Activated CD4-positive, CD25-positive, alpha-beta regulatory T cell treated with anti-CD3 and anti-CD28 coated beads, Interleukin-2, amount 50 U/mL, for 24 hours (primary cell): ENCODE data around the gene RNF115.
A peak's percentile ranks its signal among the peaks of the same experiment; 100 is the strongest.
"Not testable (repeated sequence)": the region's sequence is repeated elsewhere in the genome, so short reads cannot be mapped to it uniquely, and the experiment has no call there.

ENCODE experiments used
- ATAC-seq, 2 donors: fragments of 150-1000 bp; cut with Tn5 transposase; one replicate each; pipeline ENCODE4 v1.10.0; 2021; ENCODE audit warnings: mild to moderate bottlenecking in 1 of 2, moderate library complexity in 1 of 2

Gene RNF115

GRCh38 chr1:145823565-145824498, at the start of gene RNF115, which contains the start of gene POLR3C:
Gene RNF115 (minus strand): TSS chr1:145824095. CDS start chr1:145823873, 222 bp downstream.
Gene POLR3C (plus strand): TSS chr1:145824200. CDS start chr1:145825777, 1,577 bp downstream.
- ATAC-seq: peak; percentile 70 to 71

- ATAC-seq: peak; percentile 60 to 73
Measured at GRCh38 chr1:145871994-145872924, 48.4 kb upstream of the RNF115 start.

- ATAC-seq: no peak
Measured at GRCh38 chr1:145868232-145868631, 44.3 kb upstream of the RNF115 start.

- ATAC-seq: no peak
Measured at GRCh38 chr1:145863282-145864018, 39.6 kb upstream of the RNF115 start.

GRCh38 chr1:145859491-145860023, 35.7 kb upstream of the RNF115 start:
- ATAC-seq: peak; percentile 72 to 74

- peak; percentile 92 to 95 for ATAC-seq
Measured at GRCh38 chr1:145858901-145859490, 35.1 kb upstream of the RNF115 start, which contains the start of gene PIAS3. Gene PIAS3 (minus strand): TSS chr1:145859081. CDS start chr1:145858990, 91 bp downstream.

GRCh38 chr1:145858238-145858900, 34.5 kb upstream of the RNF115 start:
- peak; percentile 41 to 44 for ATAC-seq

- no peak for ATAC-seq
Measured at GRCh38 chr1:145857170-145857569, 33.3 kb upstream of the RNF115 start.

- no peak for ATAC-seq
Measured at GRCh38 chr1:145855426-145855948, 31.6 kb upstream of the RNF115 start.

- ATAC-seq: no peak
Measured at GRCh38 chr1:145849356-145850160, 25.7 kb upstream of the RNF115 start.

- no peak for ATAC-seq
Measured at GRCh38 chr1:145847827-145848226, 23.9 kb upstream of the RNF115 start.

- ATAC-seq: peak; percentile 27 to 36
Measured at GRCh38 chr1:145846201-145846612, 22.3 kb upstream of the RNF115 start.

GRCh38 chr1:145845514-145846161, 21.7 kb upstream of the RNF115 start, which contains the start of gene NUDT17:
Gene NUDT17 (plus strand): TSS chr1:145845630. CDS start chr1:145845641, 11 bp downstream.
- peak; percentile 77 to 82 for ATAC-seq

- ATAC-seq: peak; percentile 61 to 64
Measured at GRCh38 chr1:145845144-145845513, 21.2 kb upstream of the RNF115 start.

GRCh38 chr1:145843031-145843430, 19.1 kb upstream of the RNF115 start:
- no peak for ATAC-seq

- no peak for ATAC-seq
Measured at GRCh38 chr1:145837656-145838055, 13.8 kb upstream of the RNF115 start.

GRCh38 chr1:145830810-145831209, 6.9 kb upstream of the RNF115 start:
- not testable (repeated sequence) for ATAC-seq

- peak; percentile 77 for ATAC-seq
Measured at GRCh38 chr1:145828367-145829026, 4.6 kb upstream of the RNF115 start.
